Testis (tissue), 2 donors: ENCODE measurements around the gene NELFA.

ENCODE experiments used
- POLR2A ChIP-seq: fragments of 450-650 bp; IDR thresholded peaks from one replicate; pipeline ENCODE4 v1.6.1; 2017; ENCODE audit warnings: antibody characterized with exemption, mild to moderate bottlenecking, moderate library complexity
- TF ChIP-seq, protein P1 (sequence below), 3 experiments: fragments of 450-650 bp in 2 of 3; fragments of 200-600 bp in 1 of 3; sonication (generic) in 1 of 3; IDR thresholded peaks; one replicate each; pipeline ENCODE4 v1.5.1; 2016 to 2019; ENCODE audit warnings: antibody characterized with exemption in 3 of 3, mild to moderate bottlenecking in 2 of 3, moderate library complexity in 1 of 3

DNA sequence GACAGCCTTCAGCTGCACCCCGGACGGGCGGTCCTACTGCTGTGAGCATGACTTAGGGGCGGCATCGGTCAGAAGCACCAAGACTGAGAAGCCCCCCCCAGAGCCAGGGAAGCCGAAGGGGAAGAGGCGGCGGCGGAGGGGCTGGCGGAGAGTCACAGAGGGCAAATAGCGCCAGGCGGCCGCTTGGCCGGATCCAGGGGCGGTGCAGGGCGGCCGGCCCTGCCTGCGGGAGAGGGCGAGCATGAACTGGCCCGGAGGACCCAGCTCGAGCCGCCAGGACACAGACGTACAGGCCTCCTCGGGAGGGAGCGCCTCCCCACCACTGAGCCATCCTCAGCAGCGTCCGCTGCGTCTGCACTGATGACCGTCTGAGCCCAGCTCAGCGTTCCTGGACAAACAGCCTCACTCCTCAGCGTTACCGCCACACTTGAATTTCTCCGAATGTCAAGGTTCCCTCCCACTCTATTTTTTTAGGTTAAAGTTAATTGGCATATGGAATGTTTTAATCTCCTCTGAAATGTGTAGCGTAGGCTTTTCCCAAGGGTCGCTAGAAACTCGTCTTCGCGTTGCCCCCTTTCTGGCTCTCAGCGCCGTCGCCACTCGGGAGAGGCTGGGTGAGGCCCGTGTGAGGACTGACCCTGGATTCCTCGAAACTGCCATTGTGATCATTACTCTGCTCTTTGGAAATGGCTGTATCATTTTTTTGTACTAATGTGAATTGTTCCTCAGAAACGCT lies 29.9 kb downstream of the NELFA start:
- TF ChIP-seq, protein P1, sequence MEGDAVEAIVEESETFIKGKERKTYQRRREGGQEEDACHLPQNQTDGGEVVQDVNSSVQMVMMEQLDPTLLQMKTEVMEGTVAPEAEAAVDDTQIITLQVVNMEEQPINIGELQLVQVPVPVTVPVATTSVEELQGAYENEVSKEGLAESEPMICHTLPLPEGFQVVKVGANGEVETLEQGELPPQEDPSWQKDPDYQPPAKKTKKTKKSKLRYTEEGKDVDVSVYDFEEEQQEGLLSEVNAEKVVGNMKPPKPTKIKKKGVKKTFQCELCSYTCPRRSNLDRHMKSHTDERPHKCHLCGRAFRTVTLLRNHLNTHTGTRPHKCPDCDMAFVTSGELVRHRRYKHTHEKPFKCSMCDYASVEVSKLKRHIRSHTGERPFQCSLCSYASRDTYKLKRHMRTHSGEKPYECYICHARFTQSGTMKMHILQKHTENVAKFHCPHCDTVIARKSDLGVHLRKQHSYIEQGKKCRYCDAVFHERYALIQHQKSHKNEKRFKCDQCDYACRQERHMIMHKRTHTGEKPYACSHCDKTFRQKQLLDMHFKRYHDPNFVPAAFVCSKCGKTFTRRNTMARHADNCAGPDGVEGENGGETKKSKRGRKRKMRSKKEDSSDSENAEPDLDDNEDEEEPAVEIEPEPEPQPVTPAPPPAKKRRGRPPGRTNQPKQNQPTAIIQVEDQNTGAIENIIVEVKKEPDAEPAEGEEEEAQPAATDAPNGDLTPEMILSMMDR (IDR thresholded peaks at IDR 0.05) = no peak
- TF ChIP-seq POLR2A = no peak
